GM12878 (cell line): ENCODE data around the gene BCAS4. TPM values are rescaled to one million over a fixed set of nuclear protein-coding genes. Genes with fewer than 3 reads are reported as not detected.

Experiments used
- ATAC-seq: fragments of 200-7000 bp; cut with Tn5 transposase; 3 replicates; pipeline ENCODE4 v1.9.1; 2020; ENCODE audit warnings: mild to moderate bottlenecking, moderate library complexity
- BruUV-seq: library from RNA; stranded (reverse); fragments of 400-500 nt; replicated peaks from 2 replicates; lab custom pipeline; 2021; lab: Mats Ljungman, UMichigan
- CTCF ChIA-PET: fragments of 300-600 bp; sonication (Branson Sonifier 250); formaldehyde crosslinking; extraction: SDS; loops from one replicate; lab custom pipeline; 2021; ENCODE audit warnings: inconsistent platforms; lab: Yijun Ruan, JAX
- POLR2A ChIA-PET: fragments of 350-600 bp; formaldehyde crosslinking; extraction: SDS; loops from one replicate; lab custom pipeline; 2021; ENCODE audit warnings: inconsistent platforms; lab: Charles Lee
- RAD21 ChIA-PET: fragments of 300-600 bp; sonication (Branson Sonifier 250); formaldehyde crosslinking; loops from one replicate; lab custom pipeline; 2023; ENCODE audit warnings: antibody characterized with exemption; ENCODE audit not compliant: unreplicated experiment; lab: Charles Lee
- SMC1A ChIA-PET: fragments of 300-600 bp; sonication (Branson Sonifier 250); formaldehyde crosslinking; loops from one replicate; lab custom pipeline; 2023; ENCODE audit not compliant: unreplicated experiment, uncharacterized antibody; lab: Charles Lee
- DNase-seq: peaks from one replicate; pipeline ENCODE4 v3.0.0-alpha.2; 2011; ENCODE audit warnings: low read depth, low spot score
- FAIRE-seq: peaks from 3 replicates; lab custom pipeline; 2011; peaks lifted over from hg19 to GRCh38; lab: Jason Lieb, UNC
- H2AFZ ChIP-seq: 2 replicates; pipeline ENCODE4 v1.6.0; 2011; ENCODE audit warnings: low read depth, low read length, control low read depth; ENCODE audit not compliant: control insufficient read depth
- H3K27ac ChIP-seq: 2 replicates; pipeline ENCODE4 v1.5.1; 2011; ENCODE audit warnings: control low read depth; ENCODE audit not compliant: control insufficient read depth, insufficient read depth
- H3K27me3 ChIP-seq, 2 experiments: replicated peaks in 1 of 2; 2 replicates each; pipeline versions ENCODE4 v1.6.0 to v1.6.1; 2011; ENCODE audit warnings: low read length in 1 of 2; ENCODE audit not compliant: control insufficient read depth in 2 of 2, insufficient read depth in 2 of 2
- H3K36me3 ChIP-seq, 2 experiments: 2 replicates each; pipeline ENCODE4 v1.5.1; 2011; ENCODE audit warnings: low read length in 1 of 2; ENCODE audit not compliant: control insufficient read depth in 2 of 2, insufficient read depth in 2 of 2
- H3K4me1 ChIP-seq: 2 replicates; pipeline ENCODE4 v1.6.1; 2011; ENCODE audit warnings: mild to moderate bottlenecking, low read length, moderate library complexity, mixed read lengths; ENCODE audit not compliant: control insufficient read depth, insufficient read depth
- H3K4me2 ChIP-seq: 2 replicates; pipeline ENCODE4 v1.6.0; 2011; ENCODE audit warnings: control low read depth; ENCODE audit not compliant: control insufficient read depth, insufficient read depth
- H3K4me3 ChIP-seq: fragments of 200-600 bp; sonication (generic); 2 replicates; pipeline ENCODE4 v1.5.1; 2016
- H3K79me2 ChIP-seq: 2 replicates; pipeline ENCODE4 v1.6.0; 2011; ENCODE audit warnings: low read length; ENCODE audit not compliant: control insufficient read depth, insufficient read depth
- H3K9ac ChIP-seq: 2 replicates; pipeline ENCODE4 v1.8.0; 2011; ENCODE audit warnings: low read length, control low read depth, mixed read lengths; ENCODE audit not compliant: control insufficient read depth, insufficient read depth
- H3K9me3 ChIP-seq: replicated peaks from 3 replicates; pipeline ENCODE4 v1.5.1; 2011; ENCODE audit warnings: mild to moderate bottlenecking, low read length; ENCODE audit not compliant: control insufficient read depth, insufficient read depth
- H4K20me1 ChIP-seq: 2 replicates; pipeline ENCODE4 v1.6.0; 2011; ENCODE audit not compliant: control insufficient read depth, insufficient read depth
- EP300 ChIP-seq, 2 experiments: fragments of 150-350 bp in 1 of 2; IDR thresholded peaks; 2 replicates each; pipeline ENCODE4 v1.6.1; 2011 to 2012; ENCODE audit warnings: low read depth in 2 of 2, low read length in 2 of 2, borderline replicate concordance in 1 of 2, improper control_type of control experiment in 1 of 2, inconsistent platforms in 1 of 2; ENCODE audit not compliant: control insufficient read depth in 1 of 2
- HCFC1 ChIP-seq: fragments of 150-350 bp; IDR thresholded peaks from 2 replicates; pipeline ENCODE4 v1.6.1; 2014; ENCODE audit warnings: low read length
- PAX5 ChIP-seq: IDR thresholded peaks from 2 replicates; pipeline ENCODE4 v1.6.1; 2011; ENCODE audit warnings: low read depth, low read length, borderline replicate concordance
- PAX8 ChIP-seq: fragments of 450-650 bp; IDR thresholded peaks from 2 replicates; pipeline ENCODE4 v1.6.1; 2017; ENCODE audit warnings: mild to moderate bottlenecking, moderate library complexity
- RAD21 ChIP-seq: IDR thresholded peaks from 2 replicates; pipeline ENCODE4 v1.6.1; 2011; ENCODE audit warnings: mild to moderate bottlenecking, low read depth, low read length, moderate library complexity; ENCODE audit not compliant: insufficient read depth
- ZBED1 ChIP-seq: IDR thresholded peaks from 2 replicates; pipeline ENCODE4 v1.6.1; 2016; ENCODE audit warnings: borderline replicate concordance
- ZNF687 ChIP-seq: fragments of 450-650 bp; IDR thresholded peaks from 2 replicates; pipeline ENCODE4 v1.6.1; 2017; ENCODE audit warnings: mild to moderate bottlenecking, moderate library complexity
- WGBS: methylation state at CpG from one replicate; pipeline ENCODE4 v1.1.6; 2016; ENCODE audit warnings: low lambda C conversion rate; ENCODE audit not compliant: insufficient replicate concordance, insufficient coverage; ENCODE audit errors: missing lambda C conversion rate; 5-methylcytosine and 5-hydroxymethylcytosine counted together
- in situ Hi-C: fragments of 300-500 bp; cut with MboI; formaldehyde crosslinking; loops from 9 replicates; pipeline ENCODE4 v1.14.3; 2018; ENCODE audit warnings: mixed read lengths
- intact Hi-C: fragments of 100-400 bp; cut with micrococcal nuclease; formaldehyde crosslinking; loops from one replicate; pipeline ENCODE4 v1.14.2; 2022; ENCODE audit not compliant: unreplicated experiment
- polyA plus RNA-seq, 11 experiments: library from polyadenylated mRNA; depleted of rRNA in 4 of 11; unstranded in 6 of 11; stranded (reverse) in 5 of 11; fragments of >200 nt; fragmentation: Nextera tagmentation in 4 of 11; fragmentation: Illumina TruSeq in 1 of 11; extraction: Ambion mirVana in 4 of 11; extraction: Trizol in 1 of 11; gene quantifications; 1 replicate in 1 of 11; 2 replicates in 10 of 11; pipeline versions ENCODE4 v1.2.1 to v1.2.3, GENCODE V29; 2011 to 2016; ENCODE audit warnings: inconsistent platforms in 2 of 11, missing spikeins in 2 of 11, low read depth in 1 of 11
- total RNA-seq, 4 experiments: library from RNA; depleted of rRNA in 3 of 4; stranded (reverse); fragments of >200 nt in 3 of 4; fragmentation: Illumina TruSeq in 1 of 4; extraction: Trizol in 1 of 4; gene quantifications; 2 replicates each; pipeline versions ENCODE4 v1.2.1 to v1.2.3, GENCODE V29; 2013 to 2021

BCAS4 gene
- total and polyA plus RNA-seq, 10 of the 15 experiments (the other 5 are each of a cell fraction or from before 2014, with no cell fraction given): 14.8 to 214 (median 65.3) TPM

- H3K36me3 ChIP-seq: peaks cover 9 to 15% of the 10 kb centered on the region in 2 experiments; a peak in 3 of 4 replicates
- no peak overlapping the region for H2AFZ ChIP-seq
- TF ChIP-seq EP300 (IDR thresholded peaks at IDR 0.05; ENCODE audit: borderline replicate concordance in 1 of 2, control insufficient read depth in 1 of 2, low read depth in 2 of 2, low read length in 2 of 2) (no peak), PAX8 (no peak), ZNF687 (no peak), ZBED1 (no peak), HCFC1 (no peak), PAX5 (no peak), RAD21 (no peak)
- no peaks in the 10 kb centered on the region for H3K27me3 ChIP-seq
- H3K4me2 ChIP-seq: no peak overlapping the region
- POLR2A ChIA-PET: no interaction called here
- no peak for FAIRE-seq
- no peaks in the 10 kb centered on the region for H3K79me2 ChIP-seq
- no peak overlapping the region for H3K4me3 ChIP-seq
- no peak for ATAC-seq
- WGBS: 95% methylated on average over 7 of the region's 7 CpGs
- intact Hi-C loops: no loop called here
- RAD21 ChIA-PET: no interaction called here
- DNase-seq: no peak
- H3K9ac ChIP-seq: no peak overlapping the region
- H3K4me1 ChIP-seq: no peaks in the 10 kb centered on the region
- no peak overlapping the region for H3K27ac ChIP-seq
- H3K9me3 ChIP-seq: no peaks in the 10 kb centered on the region
- in situ Hi-C loops: no loop called here
- H4K20me1 ChIP-seq: no peaks in the 10 kb centered on the region
- BruUV-seq: TSS peak; percentile 54
- SMC1A ChIA-PET: no interaction called here
- CTCF ChIA-PET: no interaction called here
Measured at GRCh38 chr20:50876816-50877215, 82.0 kb downstream of the BCAS4 start.
